Esophagus muscularis mucosa (tissue), 4 donors: Measurements from ENCODE around the gene MATN1. TPM values are rescaled to one million over a fixed set of nuclear protein-coding genes. Genes with fewer than 3 reads are reported as not detected.

Experiments used
- DNase-seq: peaks from one replicate; pipeline ENCODE4 v3.0.0-alpha.2; 2017; ENCODE audit errors: extremely low spot score
- H3K27ac ChIP-seq, 4 donors: fragments of 200-600 bp; sonication (generic); replicated peaks in 1 of 4; 1 replicate in 3 of 4; 2 replicates in 1 of 4; pipeline ENCODE4 v1.5.1; 2016 to 2019; ENCODE audit warnings: mild to moderate bottlenecking in 1 of 4
- H3K27me3 ChIP-seq, 4 donors: fragments of 200-600 bp; sonication (generic); one replicate each; pipeline versions ENCODE4 v1.5.1 to v1.6.0; 2016 to 2019
- H3K36me3 ChIP-seq, 4 donors: fragments of 200-600 bp; sonication (generic); one replicate each; pipeline ENCODE4 v1.5.1; 2016 to 2019
- H3K4me1 ChIP-seq, 4 donors: fragments of 200-600 bp; sonication (generic); one replicate each; pipeline ENCODE4 v1.5.1; 2016 to 2019
- H3K4me3 ChIP-seq, 4 donors: fragments of 200-600 bp; sonication (generic); 1 replicate in 2 of 4; 2 replicates in 2 of 4; pipeline ENCODE4 v1.5.1; 2016 to 2019; ENCODE audit warnings: mild to moderate bottlenecking in 4 of 4, moderate library complexity in 1 of 4
- H3K9me3 ChIP-seq, 4 donors: fragments of 200-600 bp; sonication (generic); 1 replicate in 3 of 4; 2 replicates in 1 of 4; pipeline ENCODE4 v1.5.1; 2016 to 2019
- CTCF ChIP-seq, 3 experiments: fragments of 200-600 bp in 2 of 3; fragments of 450-650 bp in 1 of 3; sonication (generic) in 2 of 3; IDR thresholded peaks; one replicate each; pipeline ENCODE4 v1.5.1; 2017 to 2019; ENCODE audit warnings: antibody characterized with exemption in 3 of 3, mild to moderate bottlenecking in 2 of 3, moderate library complexity in 1 of 3
- EP300 ChIP-seq: sonication (generic); formaldehyde crosslinking; IDR thresholded peaks from one replicate; pipeline ENCODE4 v1.6.1; 2017; ENCODE audit warnings: antibody characterized with exemption
- POLR2A ChIP-seq: fragments of 450-650 bp; IDR thresholded peaks from one replicate; pipeline ENCODE4 v1.6.1; 2017; ENCODE audit warnings: antibody characterized with exemption, moderate library complexity, mild to moderate bottlenecking, low read depth
- POLR2AphosphoS5 ChIP-seq, 2 donors: sonication (generic); formaldehyde crosslinking; IDR thresholded peaks; one replicate each; pipeline ENCODE4 v1.6.1; 2017; ENCODE audit warnings: antibody characterized with exemption in 2 of 2
- WGBS: methylation state at CpG from one replicate; pipeline ENCODE4 v1.1.5; 2018; 5-methylcytosine and 5-hydroxymethylcytosine counted together
- intact Hi-C: fragments of 100-400 bp; cut with DNase I; formaldehyde crosslinking; loops from one replicate; pipeline ENCODE4 v1.15.1; 2023
- total RNA-seq, 4 donors: library from RNA; depleted of rRNA; stranded (reverse); fragments of >200 nt; gene quantifications; one replicate each; pipeline versions ENCODE4 v1.1.0 to v1.2.1, GENCODE V29; 2016

MATN1 gene
- total RNA-seq, 4 donors from 2014 or later, result not detected

GRCh38 chr1:30733493-30733892 lies 10.1 kb upstream of the MATN1 start:
- TF ChIP-seq CTCF (IDR thresholded peaks at IDR 0.05), result no peak
- H3K4me1 ChIP-seq, result peaks cover 0 to 4% (median 0%) of the 10 kb centered on the region in 4 donors
- no peak for DNase-seq
- 77% methylated on average over 8 of the region's 8 CpGs for whole genome bisulfite sequencing
- H3K27ac ChIP-seq, result no peak overlapping the region
- no peaks in the 10 kb centered on the region for H3K9me3 ChIP-seq
- H3K27me3 ChIP-seq, result peaks cover 0 to 13% (median 0%) of the 10 kb centered on the region in 4 donors
- intact Hi-C loops, result no loop called here
- no peak overlapping the region for H3K4me3 ChIP-seq
- peaks cover 0 to 14% (median 0%) of the 10 kb centered on the region in 4 donors for H3K36me3 ChIP-seq

GRCh38 chr1:30732277-30732996 lies 9.1 kb upstream of the MATN1 start:
- Histone ChIP-seq H3K4me3 (no peak overlapping the region), H3K27me3 (peaks cover 0 to 7% (median 0%) of the 10 kb centered on the region in 4 donors), H3K27ac (no peak overlapping the region), H3K4me1 (peaks cover 0 to 4% (median 0%) of the 10 kb centered on the region in 4 donors), H3K36me3 (peaks cover 0 to 6% (median 0%) of the 10 kb centered on the region in 4 donors), H3K9me3 (no peaks in the 10 kb centered on the region)
- WGBS, result 74% methylated on average over 9 of the region's 10 CpGs
- TF ChIP-seq POLR2AphosphoS5 (IDR thresholded peaks at IDR 0.05) (no peak), POLR2A (no peak), CTCF (IDR thresholded peaks at IDR 0.05) (no peak), EP300 (no peak)
- intact Hi-C loops, result no loop called here
- no peak for DNase-seq

- H3K4me1 ChIP-seq, result peaks cover 0 to 4% (median 0%) of the 10 kb centered on the region in 4 donors
- H3K27me3 ChIP-seq, result peaks cover 0 to 7% (median 0%) of the 10 kb centered on the region in 4 donors
- WGBS, result 62% methylated on average over 6 of the region's 8 CpGs
- intact Hi-C loops, result no loop called here
- H3K27ac ChIP-seq, result no peak overlapping the region
- no peaks in the 10 kb centered on the region for H3K9me3 ChIP-seq
- DNase-seq, result no peak
- no peak overlapping the region for H3K4me3 ChIP-seq
- TF ChIP-seq EP300 (no peak), POLR2AphosphoS5 (IDR thresholded peaks at IDR 0.05) (no peak), CTCF (IDR thresholded peaks at IDR 0.05) (no peak), POLR2A (no peak)
- H3K36me3 ChIP-seq, result peaks cover 0 to 6% (median 0%) of the 10 kb centered on the region in 4 donors
These were observed 8.5 kb upstream of the MATN1 start for GRCh38 chr1:30731806-30732276.

DNA sequence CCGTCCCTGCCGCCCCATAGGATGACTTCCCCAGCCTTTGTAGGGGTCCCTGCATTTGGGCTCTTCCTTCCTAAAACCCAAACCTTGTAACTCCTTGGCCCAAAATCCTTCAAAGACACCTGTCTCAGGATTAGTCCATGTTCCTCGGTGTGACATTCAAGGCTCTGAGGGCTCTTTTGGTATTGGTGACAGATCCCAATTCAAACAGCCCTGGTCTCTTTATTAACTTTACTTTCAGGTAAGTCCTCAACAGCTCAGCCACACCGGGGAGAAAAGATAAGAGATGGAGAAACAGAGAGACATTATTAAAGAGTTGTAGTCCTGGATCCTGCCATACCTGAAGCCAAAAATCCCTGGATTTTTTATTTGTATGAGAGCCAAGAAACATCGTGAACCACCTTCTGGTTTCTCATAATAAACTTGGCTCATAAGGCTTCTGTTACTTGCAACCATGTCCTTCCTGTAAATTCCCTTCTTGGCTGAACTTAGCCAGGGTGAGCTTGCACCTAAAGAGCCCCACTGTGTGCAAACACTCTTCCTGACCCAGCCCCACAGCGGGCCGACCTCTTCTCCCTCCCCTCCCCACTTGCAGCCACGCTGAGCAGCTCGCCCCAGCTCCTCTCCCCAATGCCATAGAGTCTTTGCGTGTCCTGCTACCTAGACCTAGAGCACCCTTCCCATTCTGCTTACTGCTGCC lies 7.9 kb upstream of the MATN1 start:
- no peak for DNase-seq
- Histone ChIP-seq H3K9me3 (no peaks in the 10 kb centered on the region), H3K4me1 (peaks cover 0 to 4% (median 0%) of the 10 kb centered on the region in 4 donors), H3K27me3 (peaks cover 0 to 7% (median 0%) of the 10 kb centered on the region in 4 donors), H3K36me3 (peaks cover 0 to 7% (median 0%) of the 10 kb centered on the region in 4 donors), H3K4me3 (no peak overlapping the region), H3K27ac (no peak overlapping the region)
- WGBS, result 82% methylated on average over 10 of the region's 10 CpGs
- intact Hi-C loops, result no loop called here
- TF ChIP-seq POLR2AphosphoS5 (IDR thresholded peaks at IDR 0.05) (no peak), POLR2A (no peak), CTCF (IDR thresholded peaks at IDR 0.05) (no peak), EP300 (no peak)
